HepG2 (cell line): ENCODE results near the gene NBEA. TPM values are rescaled to one million over a fixed set of nuclear protein-coding genes. Genes with fewer than 3 reads are reported as not detected.

Experiments used
- ATAC-seq: fragments of 200-7000 bp; cut with Tn5 transposase; 3 replicates; pipeline ENCODE4 v1.9.1; 2020; ENCODE audit warnings: mild to moderate bottlenecking, moderate library complexity
- BruUV-seq: library from RNA; stranded (reverse); fragments of 400-500 nt; replicated peaks from 2 replicates; lab custom pipeline; 2021; lab: Mats Ljungman, UMichigan
- CTCF ChIA-PET: fragments of 300-600 bp; formaldehyde crosslinking; extraction: SDS; loops from one replicate; lab custom pipeline; 2021; ENCODE audit warnings: low total read pairs, inconsistent platforms, low intra/inter-chr PET ratio; lab: Yijun Ruan, JAX
- POLR2A ChIA-PET: fragments of 350-600 bp; sonication (Branson Sonifier 250); formaldehyde crosslinking; loops from one replicate; lab custom pipeline; 2020; ENCODE audit warnings: antibody characterized with exemption, inconsistent platforms; lab: Yijun Ruan, JAX
- DNase-seq: peaks from one replicate; pipeline ENCODE4 v3.0.0-alpha.2; 2015; ENCODE audit warnings: low spot score
- FAIRE-seq: peaks from 3 replicates; lab custom pipeline; 2011; peaks lifted over from hg19 to GRCh38; lab: Jason Lieb, UNC
- H2AFZ ChIP-seq: one replicate; pipeline ENCODE4 v1.6.1; 2011; ENCODE audit warnings: low read length, inconsistent platforms
- H3K27ac ChIP-seq: fragments of 300-600 bp; 3 replicates; pipeline ENCODE4 v1.8.0; 2011; ENCODE audit warnings: mixed run types, mild to moderate bottlenecking, mixed read lengths, low read length, inconsistent platforms; ENCODE audit not compliant: insufficient read depth; ENCODE audit errors: extremely low read length
- H3K27me3 ChIP-seq, 2 experiments: fragments of 200-600 bp in 1 of 2; 2 replicates in 1 of 2; 3 replicates in 1 of 2; pipeline versions ENCODE4 v1.6.0 to v1.8.0; 2011; ENCODE audit warnings: low read length in 2 of 2, mild to moderate bottlenecking in 2 of 2, moderate library complexity in 2 of 2, inconsistent platforms in 1 of 2; ENCODE audit not compliant: insufficient read depth in 2 of 2, control insufficient read depth in 1 of 2
- H3K36me3 ChIP-seq, 2 experiments: fragments of 200-600 bp in 1 of 2; replicated peaks in 1 of 2; 2 replicates in 1 of 2; 3 replicates in 1 of 2; pipeline versions ENCODE4 v1.5.1 to v1.8.0; 2011; ENCODE audit warnings: low read length in 2 of 2, inconsistent platforms in 1 of 2; ENCODE audit not compliant: insufficient read depth in 2 of 2, control insufficient read depth in 1 of 2
- H3K4me1 ChIP-seq: 2 replicates; pipeline ENCODE4 v1.5.1; 2012; ENCODE audit warnings: low read length, inconsistent platforms; ENCODE audit not compliant: insufficient read depth
- H3K4me2 ChIP-seq: 2 replicates; pipeline ENCODE4 v1.6.0; 2011; ENCODE audit warnings: low read depth, low read length, inconsistent platforms
- H3K4me3 ChIP-seq, 3 experiments: fragments of 200-600 bp in 1 of 3; sonication (generic), shearing (Covaris generic) in 1 of 3; replicated peaks in 1 of 3; 2 replicates each; pipeline ENCODE4 v1.5.1; 2011 to 2016; ENCODE audit warnings: low read length in 3 of 3, inconsistent platforms in 2 of 3, low read depth in 2 of 3, mild to moderate bottlenecking in 2 of 3, control low read depth in 1 of 3, mixed read lengths in 1 of 3; ENCODE audit not compliant: insufficient read depth in 1 of 3
- H3K79me2 ChIP-seq: one replicate; pipeline ENCODE4 v1.6.1; 2011; ENCODE audit warnings: low read length, inconsistent platforms; ENCODE audit not compliant: insufficient read depth
- H3K9ac ChIP-seq: 2 replicates; pipeline ENCODE4 v1.6.0; 2011; ENCODE audit warnings: mild to moderate bottlenecking, low read depth, low read length, inconsistent platforms; ENCODE audit not compliant: insufficient read depth
- H3K9me3 ChIP-seq: 2 replicates; pipeline ENCODE4 v1.5.1; 2012; ENCODE audit warnings: mild to moderate bottlenecking, low read length
- H4K20me1 ChIP-seq: 2 replicates; pipeline ENCODE4 v1.6.0; 2011; ENCODE audit warnings: inconsistent platforms, mild to moderate bottlenecking, low read length, moderate library complexity; ENCODE audit not compliant: insufficient read depth
- AHR ChIP-seq: IDR thresholded peaks from 2 replicates; pipeline ENCODE4 v1.6.1; 2018; ENCODE audit warnings: missing genetic modification reagents, missing compliant biosample characterization
- MAF1 ChIP-seq: sonication (generic); formaldehyde crosslinking; IDR thresholded peaks from 2 replicates; pipeline ENCODE4 v1.5.0; 2020; ENCODE audit warnings: missing genetic modification reagents, borderline replicate concordance
- MED8 ChIP-seq: sonication (generic); formaldehyde crosslinking; IDR thresholded peaks from 2 replicates; pipeline ENCODE4 v1.8.1; 2023; ENCODE audit warnings: mild to moderate bottlenecking, missing genetic modification reagents; ENCODE audit not compliant: insufficient replicate concordance
- ZNF484 ChIP-seq: sonication (generic); formaldehyde crosslinking; IDR thresholded peaks from 2 replicates; pipeline ENCODE4 v1.5.1; 2020; ENCODE audit warnings: mild to moderate bottlenecking, low read depth, missing genetic modification reagents, borderline replicate concordance
- ZNF740 ChIP-seq: sonication (generic); formaldehyde crosslinking; IDR thresholded peaks from 2 replicates; pipeline ENCODE4 v1.4.0; 2020; ENCODE audit warnings: missing genetic modification reagents
- WGBS: methylation state at CpG from one replicate; pipeline ENCODE4 v1.1.6; 2017; ENCODE audit warnings: low lambda C conversion rate; 5-methylcytosine and 5-hydroxymethylcytosine counted together
- in situ Hi-C: cut with HindIII; loops from 2 replicates; pipeline ENCODE4 v1.10.0; 2017; ENCODE audit warnings: low pct_unique_long_range_greater_than_20kb; ENCODE audit not compliant: extremely low pct_ligation_motif_present
- intact Hi-C: fragments of 100-400 bp; cut with micrococcal nuclease; formaldehyde crosslinking; loops from one replicate; pipeline ENCODE4 v1.10.0; 2022; ENCODE audit not compliant: unreplicated experiment
- polyA plus RNA-seq, 8 experiments: library from polyadenylated mRNA; depleted of rRNA in 3 of 8; stranded (reverse) in 7 of 8; unstranded in 1 of 8; fragments of >200 nt; fragmentation: Illumina TruSeq in 4 of 8; extraction: Trizol in 4 of 8; gene quantifications; 2 replicates each; pipeline versions ENCODE4 v1.2.1 to v1.2.3, GENCODE V29; 2011 to 2016; ENCODE audit warnings: low read depth in 4 of 8, missing spikeins in 1 of 8, mixed read lengths in 1 of 8; ENCODE audit not compliant: insufficient read depth in 1 of 8
- total RNA-seq, 5 experiments: library from RNA; depleted of rRNA; stranded (reverse); fragments of >200 nt; fragmentation: Illumina TruSeq; extraction: Trizol; gene quantifications; 2 replicates each; pipeline ENCODE4 v1.2.3, GENCODE V29; 2016; ENCODE audit warnings: low read depth in 1 of 5

The NBEA gene
- total and polyA plus RNA-seq, 2 of the 13 experiments (the other 11 are each of a cell fraction or from before 2014, with no cell fraction given), result 2.7 to 2.8 TPM

DNA sequence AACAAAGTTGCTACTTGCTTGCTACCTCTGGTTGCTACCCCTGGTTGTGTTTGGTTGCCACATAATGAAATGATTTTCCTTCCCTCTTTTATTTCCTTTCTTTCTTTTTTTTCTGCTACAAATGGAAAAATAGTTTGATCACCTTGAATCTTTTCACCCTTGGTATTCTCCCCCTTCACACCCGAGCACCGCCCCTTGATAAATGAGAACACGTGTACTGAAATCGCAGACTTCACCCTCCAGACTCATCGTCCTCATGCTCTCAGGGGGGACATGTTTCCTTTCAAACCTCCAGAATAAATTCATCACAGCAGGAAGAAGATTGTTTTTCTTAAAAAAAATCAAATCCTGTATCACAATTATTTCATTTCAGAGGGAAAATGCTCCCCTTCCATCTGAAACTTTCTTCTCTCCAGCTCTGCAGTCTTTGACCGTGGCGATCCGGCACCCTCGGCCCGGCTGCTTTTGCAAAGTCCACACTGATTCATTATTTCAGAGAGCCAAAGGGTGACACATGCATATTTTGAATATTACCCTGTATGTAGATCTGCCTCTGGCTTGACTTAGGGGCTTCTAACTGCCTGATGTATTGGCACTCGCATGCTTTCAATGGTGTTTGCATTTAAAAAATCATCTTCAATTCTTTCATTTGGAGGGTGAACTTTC lies 757.0 kb downstream of the NBEA start (continued):
- TF ChIP-seq ZNF740 (CRISPR knock-in tag), result no peak

DNA sequence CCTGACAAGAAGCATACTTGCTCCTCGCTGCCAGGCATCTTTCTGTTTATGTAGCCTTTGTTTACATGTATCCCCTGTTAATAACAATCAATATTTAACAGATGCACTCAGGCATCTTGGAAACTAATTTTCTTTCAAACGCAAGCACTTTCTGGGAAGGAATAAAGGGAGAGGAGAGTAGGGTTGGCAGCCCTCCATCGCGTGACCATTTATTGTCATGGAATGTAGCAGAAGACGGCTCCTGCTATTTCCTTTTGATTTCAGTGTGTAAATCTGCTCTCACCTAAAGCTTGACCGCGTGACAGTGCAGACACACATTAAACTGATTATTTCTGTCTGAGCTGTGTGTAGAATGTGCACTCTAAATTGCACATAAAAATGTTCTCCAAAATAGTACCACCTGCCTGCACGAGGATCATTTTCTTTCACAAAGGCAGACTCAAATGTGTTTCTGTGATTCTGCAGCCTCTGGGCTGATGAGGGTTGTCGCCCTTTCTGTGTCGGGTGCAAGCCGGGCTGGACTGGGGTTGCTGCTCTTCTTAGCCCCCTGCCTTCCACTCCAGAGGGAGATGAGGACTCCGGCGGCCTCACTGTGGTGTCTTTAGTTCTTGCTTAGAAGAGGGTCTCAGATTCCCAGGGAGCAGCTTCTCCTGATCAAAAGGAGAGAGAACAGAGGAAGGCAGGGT lies 757.9 kb downstream of the NBEA start:
- Histone ChIP-seq H3K4me1 (peaks cover 7% of the 10 kb centered on the region; the same call in 1 of the 2 replicates), H3K27ac (no peak overlapping the region), H4K20me1 (no peaks in the 10 kb centered on the region), H3K9ac (no peak overlapping the region), H3K79me2 (no peaks in the 10 kb centered on the region), H2AFZ (no peak overlapping the region), H3K9me3 (no peaks in the 10 kb centered on the region), H3K4me2 (no peak overlapping the region), H3K36me3 (no peaks in the 10 kb centered on the region), H3K27me3 (peaks cover 0 to 15% of the 10 kb centered on the region in 2 experiments; a peak in 2 of 5 replicates), H3K4me3 (no peak overlapping the region)
- intact Hi-C loops (no loop called here), in situ Hi-C loops (loop anchor here (25.0 kb wide), 1 partner anchor 488 kb away; no protein-coding TSS in a partner anchor)
- no peak for TF ChIP-seq MAF1
- no peak for TF ChIP-seq AHR (CRISPR knock-in tag)
- TF ChIP-seq MED8, result no peak
- TF ChIP-seq ZNF484 (CRISPR knock-in tag), result no peak
- DNase-seq (no peak), FAIRE-seq (no peak), ATAC-seq (no peak)
- 22% methylated on average over 13 of the region's 13 CpGs for WGBS
- no TSS peak for BruUV-seq
- ChIA-PET POLR2A (no interaction called here), CTCF (no interaction called here)
